ENCODE data around the gene RBPJL. TPM values are rescaled to one million over a fixed set of nuclear protein-coding genes. Genes with fewer than 3 reads are reported as not detected.

RBPJL gene
- total and polyA plus RNA-seq, 2 of the 13 experiments (the other 11 are each of a cell fraction or from before 2014, with no cell fraction given) = not detected

- ATAC-seq (no peak), FAIRE-seq (no peak), DNase-seq (ENCODE audit: low spot score) (no peak)
- no TSS peak for BruUV-seq (replicated peaks)
- H3K79me2 ChIP-seq (ENCODE audit: insufficient read depth, low read length) = no peaks in the 10 kb centered on the region
- in situ Hi-C loops (cut with HindIII; ENCODE audit: extremely low pct_ligation_motif_present, low pct_unique_long_range_greater_than_20kb) = no loop called here
- intact Hi-C loops (cut with micrococcal nuclease; ENCODE audit: unreplicated experiment) = no loop called here
- H4K20me1 ChIP-seq (ENCODE audit: insufficient read depth, low read length) = no peaks in the 10 kb centered on the region
- H3K36me3 ChIP-seq (replicated peaks in 1 of 2; ENCODE audit: control insufficient read depth in 1 of 2, insufficient read depth in 2 of 2, low read length in 2 of 2) = no peaks in the 10 kb centered on the region
- peaks cover 7 to 57% of the 10 kb centered on the region in 2 experiments; a peak in 4 of 5 replicates for H3K27me3 ChIP-seq (ENCODE audit: control insufficient read depth in 1 of 2, insufficient read depth in 2 of 2, low read length in 2 of 2)
- POLR2A ChIA-PET = no interaction called here
- H3K4me2 ChIP-seq (ENCODE audit: low read depth, low read length) = no peak overlapping the region
- no peak overlapping the region for H2AFZ ChIP-seq (ENCODE audit: low read length)
- CTCF ChIA-PET (ENCODE audit: low intra/inter-chr PET ratio, low total read pairs) = no interaction called here
- no peaks in the 10 kb centered on the region for H3K9me3 ChIP-seq (ENCODE audit: low read length)
- no peak overlapping the region for H3K27ac ChIP-seq (ENCODE audit: extremely low read length, insufficient read depth, low read length)
- WGBS (ENCODE audit: low lambda C conversion rate) = 53% methylated on average over 11 of the region's 11 CpGs
- TF ChIP-seq ZNF850 (CRISPR knock-in tag; conservative IDR thresholded peaks at IDR 0.05) (no peak), ZNF891 (CRISPR knock-in tag; IDR thresholded peaks at IDR 0.05) (0 out of 2 replicates have a peak, but pooled peaks have one; percentile 31)
- H3K4me3 ChIP-seq (replicated peaks in 1 of 3; ENCODE audit: insufficient read depth in 1 of 3, low read depth in 2 of 3, low read length in 3 of 3) = no peak overlapping the region
- H3K4me1 ChIP-seq (ENCODE audit: insufficient read depth, low read length) = peaks cover 7% of the 10 kb centered on the region
- H3K9ac ChIP-seq (ENCODE audit: insufficient read depth, low read depth, low read length) = no peak overlapping the region
Observed at GRCh38 chr20:45313943-45314342, 7.3 kb downstream of the RBPJL start.

GRCh38 chr20:45315672-45316071, 9.0 kb downstream of the RBPJL start:
- POLR2A ChIA-PET = no interaction called here
- peaks cover 5 to 51% of the 10 kb centered on the region in 2 experiments; a peak in 4 of 5 replicates for H3K27me3 ChIP-seq (ENCODE audit: control insufficient read depth in 1 of 2, insufficient read depth in 2 of 2, low read length in 2 of 2)
- H3K4me1 ChIP-seq (ENCODE audit: insufficient read depth, low read length) = peaks cover 7% of the 10 kb centered on the region
- intact Hi-C loops (cut with micrococcal nuclease; ENCODE audit: unreplicated experiment) (no loop called here), in situ Hi-C loops (cut with HindIII; ENCODE audit: extremely low pct_ligation_motif_present, low pct_unique_long_range_greater_than_20kb) (loop anchor here (5.0 kb wide), 1 partner anchor 457 kb away; no protein-coding TSS in a partner anchor)
- ATAC-seq = no peak
- no TSS peak for BruUV-seq (replicated peaks)
- no peak overlapping the region for H3K9ac ChIP-seq (ENCODE audit: insufficient read depth, low read depth, low read length)
- H3K27ac ChIP-seq (ENCODE audit: extremely low read length, insufficient read depth, low read length) = no peak overlapping the region
- no peaks in the 10 kb centered on the region for H3K9me3 ChIP-seq (ENCODE audit: low read length)
- FAIRE-seq = no peak
- CTCF ChIA-PET (ENCODE audit: low intra/inter-chr PET ratio, low total read pairs) = interaction anchor here (1.7 kb wide), 1 partner anchor 121 kb away, joined by 3 read pairs; no protein-coding TSS in a partner anchor
- H3K4me2 ChIP-seq (ENCODE audit: low read depth, low read length) = no peak overlapping the region
- no peaks in the 10 kb centered on the region for H4K20me1 ChIP-seq (ENCODE audit: insufficient read depth, low read length)
- no peaks in the 10 kb centered on the region for H3K36me3 ChIP-seq (replicated peaks in 1 of 2; ENCODE audit: control insufficient read depth in 1 of 2, insufficient read depth in 2 of 2, low read length in 2 of 2)
- no peaks in the 10 kb centered on the region for H3K79me2 ChIP-seq (ENCODE audit: insufficient read depth, low read length)
- DNase-seq (ENCODE audit: low spot score) = no peak
- no peak overlapping the region for H2AFZ ChIP-seq (ENCODE audit: low read length)
- no peak overlapping the region for H3K4me3 ChIP-seq (replicated peaks in 1 of 3; ENCODE audit: insufficient read depth in 1 of 3, low read depth in 2 of 3, low read length in 3 of 3)
- 56% methylated on average over 4 of the region's 4 CpGs for WGBS (ENCODE audit: low lambda C conversion rate)
- TF ChIP-seq ZNF496 (CRISPR knock-in tag; IDR thresholded peaks at IDR 0.05; ENCODE audit: insufficient replicate concordance) (no peak), PRMT3 (CRISPR knock-in tag; IDR thresholded peaks at IDR 0.05; ENCODE audit: borderline replicate concordance, low read depth) (no peak), GTF3A (CRISPR knock-in tag; conservative IDR thresholded peaks at IDR 0.05) (no peak), GABPA (IDR thresholded peaks at IDR 0.05; ENCODE audit: low read depth, low read length) (no peak), GABPA (CRISPR knock-in tag; IDR thresholded peaks at IDR 0.05; ENCODE audit: low read depth) (no peak), REST (IDR thresholded peaks at IDR 0.05; ENCODE audit: borderline replicate concordance in 1 of 2, low read depth in 1 of 2, low read length in 2 of 2) (no peak), ZBTB1 (CRISPR knock-in tag; IDR thresholded peaks at IDR 0.05; ENCODE audit: borderline replicate concordance) (no peak), SETDB1 (CRISPR knock-in tag; IDR thresholded peaks at IDR 0.05; ENCODE audit: borderline replicate concordance) (no peak), CREM (IDR thresholded peaks at IDR 0.05) (no peak), CREM (CRISPR knock-in tag; IDR thresholded peaks at IDR 0.05) (no peak), TGIF2 (CRISPR knock-in tag; IDR thresholded peaks at IDR 0.05) (no peak), SOX6 (IDR thresholded peaks at IDR 0.05) (0 out of 2 replicates have a peak, but pooled peaks have one; percentile 49), SOX6 (CRISPR knock-in tag; IDR thresholded peaks at IDR 0.05) (no peak), ZBTB21 (CRISPR knock-in tag; IDR thresholded peaks at IDR 0.05) (no peak), IKZF1 (IDR thresholded peaks at IDR 0.05) (0 out of 2 replicates have a peak, but pooled peaks have one; percentile 78), ARNT (IDR thresholded peaks at IDR 0.05) (0 out of 2 replicates have a peak, but pooled peaks have one; percentile 64), ZNF451 (CRISPR knock-in tag; IDR thresholded peaks at IDR 0.05) (no peak)

All from HepG2 (cell line).